ENCODE results near the gene ABCA4. TPM values are rescaled to one million over a fixed set of nuclear protein-coding genes. Genes with fewer than 3 reads are reported as not detected.

ABCA4 gene
- total RNA-seq, 1 donor from 2014 or later, result 1.4 TPM

- Histone ChIP-seq H3K27me3 (no peaks in the 10 kb centered on the region), H3K27ac (no peak overlapping the region), H3K9me3 (no peaks in the 10 kb centered on the region), H3K4me3 (no peak overlapping the region), H3K36me3 (no peaks in the 10 kb centered on the region), H3K4me1 (peaks cover 3% of the 10 kb centered on the region)
- ATAC-seq (peak; percentile 37), DNase-seq (no peak)
- TF ChIP-seq CTCF (IDR thresholded peaks at IDR 0.05), result no peak
- intact Hi-C loops (cut with DNase I), result no loop called here
Observed at GRCh38 chr1:93963585-93963984, 157.4 kb downstream of the ABCA4 start.

- H3K9me3 ChIP-seq, result no peaks in the 10 kb centered on the region
- no peak overlapping the region for H3K4me3 ChIP-seq
- intact Hi-C loops (cut with DNase I), result no loop called here
- no peak overlapping the region for H3K27ac ChIP-seq
- TF ChIP-seq CTCF (IDR thresholded peaks at IDR 0.05), result no peak
- DNase-seq (no peak), ATAC-seq (no peak)
- H3K27me3 ChIP-seq, result no peaks in the 10 kb centered on the region
- H3K36me3 ChIP-seq, result no peaks in the 10 kb centered on the region
- peaks cover 3% of the 10 kb centered on the region for H3K4me1 ChIP-seq
Observed at GRCh38 chr1:93961906-93962305, 159.0 kb downstream of the ABCA4 start.

GRCh38 chr1:93961443-93961842, 159.5 kb downstream of the ABCA4 start:
- no peaks in the 10 kb centered on the region for H3K9me3 ChIP-seq
- no peak for TF ChIP-seq CTCF (IDR thresholded peaks at IDR 0.05)
- no peaks in the 10 kb centered on the region for H3K36me3 ChIP-seq
- DNase-seq (no peak), ATAC-seq (no peak)
- peaks cover 3% of the 10 kb centered on the region for H3K4me1 ChIP-seq
- intact Hi-C loops (cut with DNase I), result no loop called here
- H3K4me3 ChIP-seq, result no peak overlapping the region
- no peaks in the 10 kb centered on the region for H3K27me3 ChIP-seq
- no peak overlapping the region for H3K27ac ChIP-seq

GRCh38 chr1:93960641-93961147, 160.3 kb downstream of the ABCA4 start:
- no peaks in the 10 kb centered on the region for H3K9me3 ChIP-seq
- TF ChIP-seq CTCF (IDR thresholded peaks at IDR 0.05), result no peak
- DNase-seq (no peak), ATAC-seq (no peak)
- no peak overlapping the region for H3K4me3 ChIP-seq
- H3K27me3 ChIP-seq, result no peaks in the 10 kb centered on the region
- H3K4me1 ChIP-seq, result peaks cover 3% of the 10 kb centered on the region
- intact Hi-C loops (cut with DNase I), result no loop called here
- H3K27ac ChIP-seq, result no peak overlapping the region
- H3K36me3 ChIP-seq, result no peaks in the 10 kb centered on the region

GRCh38 chr1:93959413-93959812, 161.5 kb downstream of the ABCA4 start:
- H3K36me3 ChIP-seq, result no peaks in the 10 kb centered on the region
- no peak for TF ChIP-seq CTCF (IDR thresholded peaks at IDR 0.05)
- no peak overlapping the region for H3K27ac ChIP-seq
- H3K4me1 ChIP-seq, result peaks cover 3% of the 10 kb centered on the region
- no peaks in the 10 kb centered on the region for H3K27me3 ChIP-seq
- intact Hi-C loops (cut with DNase I), result no loop called here
- no peaks in the 10 kb centered on the region for H3K9me3 ChIP-seq
- no peak for ATAC-seq
- no peak overlapping the region for H3K4me3 ChIP-seq
- DNase-seq, result no peak

GRCh38 chr1:93958726-93959100, 162.2 kb downstream of the ABCA4 start:
- ATAC-seq (no peak), DNase-seq (no peak)
- Histone ChIP-seq H3K36me3 (no peaks in the 10 kb centered on the region), H3K4me3 (no peak overlapping the region), H3K9me3 (no peaks in the 10 kb centered on the region), H3K27me3 (no peaks in the 10 kb centered on the region), H3K4me1 (no peaks in the 10 kb centered on the region), H3K27ac (no peak overlapping the region)
- intact Hi-C loops (cut with DNase I), result no loop called here
- TF ChIP-seq CTCF (IDR thresholded peaks at IDR 0.05), result no peak
